Gastrocnemius medialis (tissue), 4 donors: ENCODE data around the gene STK36. TPM values are rescaled to one million over a fixed set of nuclear protein-coding genes. Genes with fewer than 3 reads are reported as not detected.

Experiments used
- ATAC-seq, 2 donors: fragments of 150-250 bp; one replicate each; pipeline ENCODE4 v1.9.1; 2016
- DNase-seq, 2 donors: peaks; one replicate each; pipeline ENCODE4 v3.0.0-alpha.2; 2019
- H3K27ac ChIP-seq, 4 donors: fragments of 200-600 bp; sonication (generic); 1 replicate in 1 of 4; 2 replicates in 3 of 4; pipeline ENCODE4 v1.5.1; 2016 to 2018; ENCODE audit warnings: mild to moderate bottlenecking in 2 of 4, moderate library complexity in 1 of 4
- H3K27me3 ChIP-seq, 3 donors: fragments of 200-600 bp; sonication (generic) in 2 of 3; 1 replicate in 1 of 3; 2 replicates in 2 of 3; pipeline versions ENCODE4 v1.5.1 to v1.6.0; 2016 to 2019; ENCODE audit warnings: mild to moderate bottlenecking in 1 of 3, moderate library complexity in 1 of 3
- H3K36me3 ChIP-seq, 2 donors: fragments of 200-600 bp; sonication (generic) in 1 of 2; one replicate each; pipeline ENCODE4 v1.5.1; 2017 to 2018
- H3K4me1 ChIP-seq, 2 donors: fragments of 200-600 bp; sonication (generic) in 1 of 2; one replicate each; pipeline ENCODE4 v1.5.1; 2016 to 2017; ENCODE audit warnings: mild to moderate bottlenecking in 2 of 2
- H3K4me3 ChIP-seq, 4 donors: fragments of 200-600 bp; sonication (generic) in 3 of 4; 1 replicate in 1 of 4; 2 replicates in 3 of 4; pipeline ENCODE4 v1.5.1; 2016 to 2019; ENCODE audit warnings: mild to moderate bottlenecking in 2 of 4
- H3K9me3 ChIP-seq, 3 donors: fragments of 200-600 bp; sonication (generic) in 2 of 3; 1 replicate in 1 of 3; 2 replicates in 2 of 3; pipeline ENCODE4 v1.5.1; 2016 to 2019
- CTCF ChIP-seq, 5 experiments: fragments of 450-650 bp in 3 of 5; fragments of 200-600 bp in 2 of 5; sonication (generic) in 2 of 5; IDR thresholded peaks in 4 of 5; conservative IDR thresholded peaks in 1 of 5; 1 replicate in 4 of 5; 2 replicates in 1 of 5; pipeline ENCODE4 v1.5.1; 2016 to 2019; ENCODE audit warnings: antibody characterized with exemption in 5 of 5, mild to moderate bottlenecking in 3 of 5, moderate library complexity in 3 of 5
- POLR2A ChIP-seq, 2 donors: fragments of 450-650 bp; IDR thresholded peaks; one replicate each; pipeline ENCODE4 v1.6.1; 2017; ENCODE audit warnings: antibody characterized with exemption in 2 of 2, mild to moderate bottlenecking in 2 of 2, moderate library complexity in 2 of 2
- in situ Hi-C, 4 donors: fragments of 200-750 bp; cut with MboI; loops; one replicate each; pipeline versions ENCODE4 v1.15.0 to v1.8.0; 2017; ENCODE audit warnings: low sequenced_read_pairs in 4 of 4
- intact Hi-C: fragments of 100-400 bp; cut with DNase I; formaldehyde crosslinking; loops from one replicate; pipeline ENCODE4 v1.15.1; 2023; ENCODE audit warnings: low total_unique reads
- total RNA-seq, 4 donors: library from RNA; depleted of rRNA; stranded (reverse); fragments of >200 nt; gene quantifications; one replicate each; pipeline versions ENCODE4 v1.1.0 to v1.2.3, GENCODE V29; 2016

Gene STK36
- total RNA-seq, 4 donors from 2014 or later, result 3.0 to 16.3 (median 7.6) TPM

GRCh38 chr2:218664653-218665052, 7.2 kb upstream of the STK36 start:
- Histone ChIP-seq H3K9me3 (no peaks in the 10 kb centered on the region), H3K4me3 (no peak overlapping the region), H3K4me1 (peaks cover 8 to 10% of the 10 kb centered on the region in 2 donors), H3K27ac (no peak overlapping the region), H3K27me3 (no peaks in the 10 kb centered on the region), H3K36me3 (peaks cover 0 to 70% of the 10 kb centered on the region in 2 donors)
- no peak for DNase-seq
- TF ChIP-seq POLR2A (IDR thresholded peaks at IDR 0.05) (no peak), CTCF (IDR thresholded peaks at IDR 0.05 in 4 of 5, conservative IDR thresholded peaks at IDR 0.05 in 1 of 5) (no peak)
- intact Hi-C loops (no loop called here), in situ Hi-C loops (loop anchor here in 3 of 4 donors (25.0 kb wide), 3 partner anchors 252 to 723 kb away; partner anchors contain the start of genes TMBIM1 (in 3 of the 3), VIL1 (in 2 of the 3) and DNPEP (in 1 of the 3))
- ATAC-seq, result no peak

GRCh38 chr2:218671097-218671653, 711 bp upstream of the STK36 start:
- in situ Hi-C loops, result loop anchor here in 3 of 4 donors (25.0 kb wide), 3 partner anchors 259 to 716 kb away; partner anchors contain the start of genes TMBIM1 (in 3 of the 3), VIL1 (in 2 of the 3) and DNPEP (in 1 of the 3)
- no peak for DNase-seq
- Histone ChIP-seq H3K27me3 (no peaks in the 10 kb centered on the region), H3K9me3 (no peaks in the 10 kb centered on the region), H3K36me3 (peaks cover 0 to 31% of the 10 kb centered on the region in 2 donors), H3K4me3 (peak overlapping the region; percentile 76 to 97 (median 89)), H3K27ac (peak overlapping the region; percentile 73 to 84 (median 82)), H3K4me1 (peaks cover 13% of the 10 kb centered on the region in 2 donors)
- intact Hi-C loops, result loop anchor here (2.0 to 5.0 kb wide), 2 partner anchors 40 to 274 kb away; partner anchors contain the start of genes CTDSP1 and TTLL4
- peak in 1 of 2 donors; percentile 25 for ATAC-seq
- no peak for TF ChIP-seq CTCF (IDR thresholded peaks at IDR 0.05 in 4 of 5, conservative IDR thresholded peaks at IDR 0.05 in 1 of 5)
- no peak for TF ChIP-seq POLR2A (IDR thresholded peaks at IDR 0.05)

- H3K4me1 ChIP-seq, result no peaks in the 10 kb centered on the region
- no peak overlapping the region for H3K27ac ChIP-seq
- H3K9me3 ChIP-seq, result no peaks in the 10 kb centered on the region
- no peaks in the 10 kb centered on the region for H3K27me3 ChIP-seq
- H3K4me3 ChIP-seq, result no peak overlapping the region
- DNase-seq (no peak), ATAC-seq (no peak)
- TF ChIP-seq CTCF (IDR thresholded peaks at IDR 0.05 in 4 of 5, conservative IDR thresholded peaks at IDR 0.05 in 1 of 5), result no peak
- TF ChIP-seq POLR2A (IDR thresholded peaks at IDR 0.05), result no peak
- peaks cover 0 to 13% of the 10 kb centered on the region in 2 donors for H3K36me3 ChIP-seq
- in situ Hi-C loops, result loop anchor here in 2 of 4 donors (25.0 kb wide), 1 partner anchor 267 kb away; the partner anchor contains the start of gene VIL1 (in 2 of the 2)
- intact Hi-C loops, result no loop called here
Measured at GRCh38 chr2:218679119-218679518, 7.2 kb downstream of the STK36 start.

- Histone ChIP-seq H3K27ac (no peak overlapping the region), H3K4me1 (no peaks in the 10 kb centered on the region), H3K4me3 (no peak overlapping the region), H3K36me3 (peaks cover 0 to 13% of the 10 kb centered on the region in 2 donors), H3K9me3 (no peaks in the 10 kb centered on the region), H3K27me3 (no peaks in the 10 kb centered on the region)
- ATAC-seq, result no peak
- in situ Hi-C loops, result loop anchor here in 2 of 4 donors (25.0 kb wide), 1 partner anchor 268 kb away; the partner anchor contains the start of gene VIL1 (in 2 of the 2)
- intact Hi-C loops, result no loop called here
- TF ChIP-seq CTCF (IDR thresholded peaks at IDR 0.05 in 4 of 5, conservative IDR thresholded peaks at IDR 0.05 in 1 of 5) (no peak), POLR2A (IDR thresholded peaks at IDR 0.05) (no peak)
- DNase-seq, result no peak
Measured at GRCh38 chr2:218680061-218680460, 8.2 kb downstream of the STK36 start.
